BE2C (cell line): Measurements from ENCODE around the gene HS1BP3.

Experiments used
- DNase-seq: peaks from one replicate; pipeline ENCODE4 v3.0.0-alpha.2; 2020
- H3K27me3 ChIP-seq: fragments of 250-450 bp; sonication (Bioruptor Pico); 2 replicates; pipeline ENCODE4 v1.5.1; 2020; ENCODE audit warnings: mild to moderate bottlenecking
- H3K36me3 ChIP-seq: fragments of 250-450 bp; sonication (Bioruptor Pico); 2 replicates; pipeline ENCODE4 v1.5.1; 2020; ENCODE audit warnings: mild to moderate bottlenecking
- H3K4me1 ChIP-seq: fragments of 250-450 bp; sonication (Bioruptor Pico); 2 replicates; pipeline ENCODE4 v1.5.1; 2020
- H3K4me3 ChIP-seq: 2 replicates; pipeline ENCODE4 v1.5.1; 2011; ENCODE audit warnings: low read depth, low read length
- H3K9me3 ChIP-seq: fragments of 250-450 bp; sonication (Bioruptor Pico); 2 replicates; pipeline ENCODE4 v1.5.1; 2020
- TF ChIP-seq, protein P1 (sequence below): IDR thresholded peaks from 2 replicates; pipeline ENCODE4 v1.5.1; 2012; ENCODE audit warnings: mild to moderate bottlenecking, low read depth, low read length

HS1BP3 gene

GRCh38 chr2:20621366-20622295, 29.3 kb downstream of the HS1BP3 start:
- H3K4me1 ChIP-seq, result peaks cover 61% of the 10 kb centered on the region
- TF ChIP-seq, protein P1, sequence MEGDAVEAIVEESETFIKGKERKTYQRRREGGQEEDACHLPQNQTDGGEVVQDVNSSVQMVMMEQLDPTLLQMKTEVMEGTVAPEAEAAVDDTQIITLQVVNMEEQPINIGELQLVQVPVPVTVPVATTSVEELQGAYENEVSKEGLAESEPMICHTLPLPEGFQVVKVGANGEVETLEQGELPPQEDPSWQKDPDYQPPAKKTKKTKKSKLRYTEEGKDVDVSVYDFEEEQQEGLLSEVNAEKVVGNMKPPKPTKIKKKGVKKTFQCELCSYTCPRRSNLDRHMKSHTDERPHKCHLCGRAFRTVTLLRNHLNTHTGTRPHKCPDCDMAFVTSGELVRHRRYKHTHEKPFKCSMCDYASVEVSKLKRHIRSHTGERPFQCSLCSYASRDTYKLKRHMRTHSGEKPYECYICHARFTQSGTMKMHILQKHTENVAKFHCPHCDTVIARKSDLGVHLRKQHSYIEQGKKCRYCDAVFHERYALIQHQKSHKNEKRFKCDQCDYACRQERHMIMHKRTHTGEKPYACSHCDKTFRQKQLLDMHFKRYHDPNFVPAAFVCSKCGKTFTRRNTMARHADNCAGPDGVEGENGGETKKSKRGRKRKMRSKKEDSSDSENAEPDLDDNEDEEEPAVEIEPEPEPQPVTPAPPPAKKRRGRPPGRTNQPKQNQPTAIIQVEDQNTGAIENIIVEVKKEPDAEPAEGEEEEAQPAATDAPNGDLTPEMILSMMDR, result no peak
- H3K27me3 ChIP-seq, result no peaks in the 10 kb centered on the region
- no peaks in the 10 kb centered on the region for H3K9me3 ChIP-seq
- no peak for DNase-seq
- peaks cover 3% of the 10 kb centered on the region; the same call in 1 of the 2 replicates for H3K36me3 ChIP-seq
- no peak overlapping the region for H3K4me3 ChIP-seq

- DNase-seq, result no peak
- no peaks in the 10 kb centered on the region for H3K9me3 ChIP-seq
- TF ChIP-seq, protein P1, result no peak
- peaks cover 3% of the 10 kb centered on the region; the same call in 1 of the 2 replicates for H3K36me3 ChIP-seq
- no peak overlapping the region for H3K4me3 ChIP-seq
- peaks cover 59% of the 10 kb centered on the region for H3K4me1 ChIP-seq
- H3K27me3 ChIP-seq, result no peaks in the 10 kb centered on the region
These were observed 30.1 kb downstream of the HS1BP3 start for GRCh38 chr2:20620696-20621365.

GRCh38 chr2:20620271-20620681, 30.6 kb downstream of the HS1BP3 start:
- H3K36me3 ChIP-seq, result peaks cover 3% of the 10 kb centered on the region; the same call in 1 of the 2 replicates
- DNase-seq, result no peak
- H3K4me1 ChIP-seq, result peaks cover 55% of the 10 kb centered on the region
- TF ChIP-seq, protein P1, result no peak
- no peaks in the 10 kb centered on the region for H3K9me3 ChIP-seq
- no peaks in the 10 kb centered on the region for H3K27me3 ChIP-seq
- no peak overlapping the region for H3K4me3 ChIP-seq

DNA sequence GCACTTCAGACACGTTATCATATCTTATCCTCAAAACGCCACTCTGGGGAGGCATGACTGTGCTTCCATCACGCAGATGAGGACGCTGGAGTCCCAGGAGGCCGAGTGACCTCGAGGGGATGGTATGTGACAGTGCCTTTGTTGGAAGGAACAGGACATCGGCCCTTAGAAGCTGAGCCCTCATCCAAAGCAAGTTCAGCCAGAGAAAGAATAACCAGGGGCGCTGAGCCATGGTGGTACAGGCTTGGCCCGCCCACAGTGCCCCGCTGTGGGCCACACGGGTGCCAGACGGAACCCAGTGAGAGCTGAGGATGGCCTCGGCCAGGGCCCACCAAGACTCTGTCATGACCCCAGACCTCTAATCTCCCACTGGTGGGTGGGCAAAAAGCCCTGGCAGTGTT, 31.3 kb downstream of the HS1BP3 start:
- Histone ChIP-seq H3K36me3 (peaks cover 3% of the 10 kb centered on the region; the same call in 1 of the 2 replicates), H3K9me3 (no peaks in the 10 kb centered on the region), H3K4me3 (no peak overlapping the region), H3K4me1 (peaks cover 52% of the 10 kb centered on the region), H3K27me3 (no peaks in the 10 kb centered on the region)
- TF ChIP-seq, protein P1, result no peak
- DNase-seq, result no peak

- no peak for DNase-seq
- Histone ChIP-seq H3K4me1 (peaks cover 49% of the 10 kb centered on the region), H3K4me3 (no peak overlapping the region), H3K9me3 (no peaks in the 10 kb centered on the region), H3K36me3 (peaks cover 3% of the 10 kb centered on the region; the same call in 1 of the 2 replicates), H3K27me3 (no peaks in the 10 kb centered on the region)
- TF ChIP-seq, protein P1, result no peak
These were observed 31.9 kb downstream of the HS1BP3 start for GRCh38 chr2:20618886-20619521.
